Central memory CD8-positive, alpha-beta T cell (primary cell): ENCODE data around the gene SKI.

Experiments
- ATAC-seq: fragments of 150-1000 bp; cut with Tn5 transposase; replicated peaks from 2 replicates; pipeline ENCODE4 v1.10.0; 2022; ENCODE audit warnings: mild to moderate bottlenecking, moderate FRiP score, moderate number of reproducible peaks; ENCODE audit not compliant: poor library complexity, severe bottlenecking; ENCODE audit errors: extremely low read depth
- DNase-seq, 2 donors: peaks; one replicate each; pipeline ENCODE4 v3.0.0; 2021; ENCODE audit warnings: low spot score in 2 of 2
- H3K27ac Mint-ChIP-seq: one replicate; pipeline ENCODE4 v1.8.0; 2022; ENCODE audit warnings: low read depth, mild to moderate bottlenecking, moderate library complexity, mixed read lengths
- H3K27me3 Mint-ChIP-seq: one replicate; pipeline ENCODE4 v1.8.0; 2022; ENCODE audit warnings: mixed read lengths
- H3K36me3 Mint-ChIP-seq: one replicate; pipeline ENCODE4 v1.8.0; 2022; ENCODE audit warnings: mild to moderate bottlenecking, moderate library complexity, mixed read lengths; ENCODE audit not compliant: insufficient read depth
- H3K4me1 Mint-ChIP-seq: one replicate; pipeline ENCODE4 v1.8.0; 2022; ENCODE audit warnings: mixed read lengths
- H3K4me3 Mint-ChIP-seq: one replicate; pipeline ENCODE4 v1.8.0; 2022; ENCODE audit warnings: mild to moderate bottlenecking, moderate library complexity, mixed read lengths
- H3K9me3 Mint-ChIP-seq: one replicate; pipeline ENCODE4 v1.8.0; 2022; ENCODE audit warnings: mixed read lengths

The SKI gene

GRCh38 chr1:2337501-2337900 lies 109.4 kb downstream of the SKI start:
- Mint-ChIP-seq H3K4me1 (no peaks in the 10 kb centered on the region), H3K9me3 (no peaks in the 10 kb centered on the region), H3K36me3 (no peaks in the 10 kb centered on the region), H3K4me3 (no peak overlapping the region), H3K27me3 (no peaks in the 10 kb centered on the region), H3K27ac (no peak overlapping the region)
- no peak for DNase-seq
- ATAC-seq: no peak

- Mint-ChIP-seq H3K4me1 (no peaks in the 10 kb centered on the region), H3K27me3 (no peaks in the 10 kb centered on the region), H3K4me3 (no peak overlapping the region), H3K9me3 (no peaks in the 10 kb centered on the region), H3K27ac (no peak overlapping the region), H3K36me3 (no peaks in the 10 kb centered on the region)
- ATAC-seq (no peak), DNase-seq (no peak)
These were observed 111.3 kb downstream of the SKI start for GRCh38 chr1:2339206-2340085.

DNA sequence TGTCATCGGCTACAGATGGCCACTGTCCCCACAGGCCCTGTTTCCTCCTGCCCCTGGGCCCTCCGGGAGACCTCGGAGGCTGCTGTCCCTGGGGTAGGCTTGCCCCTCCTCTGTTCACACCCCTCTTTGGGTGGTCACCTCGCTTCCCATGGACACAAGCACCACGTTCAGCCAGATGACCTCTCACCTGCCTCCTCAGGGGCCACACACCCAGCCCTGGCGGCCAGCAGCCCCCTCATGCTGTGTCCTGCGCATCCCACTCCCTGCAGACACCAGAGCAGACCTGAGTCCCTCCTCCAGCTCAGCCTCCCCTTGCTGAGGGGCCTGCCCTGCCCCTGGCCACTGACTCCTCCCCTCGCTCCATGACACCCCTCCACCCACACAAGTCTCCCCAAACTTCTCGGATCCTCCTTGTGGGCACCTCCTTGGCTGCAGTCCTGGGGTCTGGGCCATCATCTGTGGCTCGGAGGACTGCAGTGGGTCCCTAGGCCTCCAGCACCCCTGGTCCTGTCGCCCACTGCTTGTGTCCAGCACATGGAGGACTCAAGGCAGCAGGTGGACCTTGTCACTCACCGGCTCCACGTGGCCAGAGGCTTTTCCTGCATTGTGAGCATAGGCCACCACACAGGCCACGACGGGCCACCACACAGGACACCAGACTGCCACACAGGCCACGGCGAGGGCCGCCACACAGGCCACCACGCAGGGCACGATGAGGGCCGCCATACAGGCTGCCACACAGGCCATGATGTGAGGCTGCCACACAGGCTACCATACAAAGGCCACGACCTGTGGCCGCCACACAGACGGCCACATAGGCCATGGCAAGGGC lies 112.2 kb downstream of the SKI start:
- Mint-ChIP-seq H3K9me3 (no peaks in the 10 kb centered on the region), H3K27ac (no peak overlapping the region), H3K27me3 (no peaks in the 10 kb centered on the region), H3K4me3 (no peak overlapping the region), H3K4me1 (no peaks in the 10 kb centered on the region), H3K36me3 (no peaks in the 10 kb centered on the region)
- no peak for DNase-seq
- ATAC-seq: no peak

DNA sequence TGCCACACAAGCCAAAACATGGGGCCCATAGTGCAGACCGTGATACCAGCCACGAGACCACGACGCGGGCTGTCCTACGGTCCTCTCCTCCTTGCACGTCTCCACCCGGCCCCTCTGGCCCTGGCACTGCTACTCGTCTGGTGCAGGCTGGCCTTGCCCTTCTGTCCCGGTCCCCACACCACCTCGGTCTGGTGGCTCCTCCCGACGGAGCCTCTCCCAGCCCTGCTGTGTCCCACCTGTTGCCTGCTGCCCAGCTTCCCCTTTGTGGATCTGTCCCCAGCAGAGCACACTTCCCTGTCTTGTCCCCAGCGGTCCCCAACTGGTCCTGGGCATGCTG lies 112.8 kb downstream of the SKI start:
- Mint-ChIP-seq H3K9me3 (no peaks in the 10 kb centered on the region), H3K27ac (no peak overlapping the region), H3K4me3 (no peak overlapping the region), H3K36me3 (no peaks in the 10 kb centered on the region), H3K27me3 (no peaks in the 10 kb centered on the region), H3K4me1 (no peaks in the 10 kb centered on the region)
- ATAC-seq: no peak
- no peak for DNase-seq

DNA sequence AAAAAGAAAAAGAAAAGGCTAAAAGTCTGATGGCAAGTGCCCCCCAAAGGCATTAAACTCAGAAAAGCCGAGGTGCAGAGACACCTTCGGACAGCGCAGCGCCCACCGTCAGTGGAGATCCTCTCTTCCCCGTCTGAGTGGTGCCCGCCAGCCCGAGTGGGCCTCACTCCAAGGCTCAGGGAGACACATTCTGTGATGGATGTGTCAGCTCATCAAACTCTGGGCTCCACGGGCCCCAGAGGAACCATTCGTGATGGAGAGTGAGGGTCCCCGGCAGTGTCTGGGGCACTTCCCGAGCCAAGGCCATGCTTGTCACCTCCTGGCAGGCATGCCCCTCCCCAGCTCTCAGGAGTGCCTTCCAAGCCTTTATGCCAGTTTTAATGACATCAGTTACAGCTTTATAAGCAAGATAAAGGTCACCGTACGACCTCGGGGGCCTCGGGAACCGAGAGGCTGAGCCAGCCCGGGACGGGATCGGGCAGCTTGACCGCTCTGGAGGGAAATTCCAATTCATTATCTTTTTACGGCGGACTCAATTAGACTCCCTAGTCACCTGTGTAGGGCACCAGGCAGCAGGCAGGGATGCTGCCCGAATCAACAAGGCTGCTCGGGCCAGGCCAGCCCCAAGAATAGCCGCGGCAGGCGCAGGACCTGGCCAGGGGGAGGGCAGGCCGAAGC lies 113.7 kb downstream of the SKI start:
- no peaks in the 10 kb centered on the region for H3K27me3 Mint-ChIP-seq
- H3K9me3 Mint-ChIP-seq: no peaks in the 10 kb centered on the region
- no peak overlapping the region for H3K4me3 Mint-ChIP-seq
- DNase-seq (no peak), ATAC-seq (no peak)
- no peaks in the 10 kb centered on the region for H3K36me3 Mint-ChIP-seq
- no peaks in the 10 kb centered on the region for H3K4me1 Mint-ChIP-seq
- no peak overlapping the region for H3K27ac Mint-ChIP-seq

GRCh38 chr1:2342384-2343022 lies 114.4 kb downstream of the SKI start:
- Mint-ChIP-seq H3K4me1 (no peaks in the 10 kb centered on the region), H3K4me3 (no peak overlapping the region), H3K27me3 (no peaks in the 10 kb centered on the region), H3K36me3 (no peaks in the 10 kb centered on the region), H3K27ac (no peak overlapping the region), H3K9me3 (no peaks in the 10 kb centered on the region)
- DNase-seq (no peak), ATAC-seq (no peak)

DNA sequence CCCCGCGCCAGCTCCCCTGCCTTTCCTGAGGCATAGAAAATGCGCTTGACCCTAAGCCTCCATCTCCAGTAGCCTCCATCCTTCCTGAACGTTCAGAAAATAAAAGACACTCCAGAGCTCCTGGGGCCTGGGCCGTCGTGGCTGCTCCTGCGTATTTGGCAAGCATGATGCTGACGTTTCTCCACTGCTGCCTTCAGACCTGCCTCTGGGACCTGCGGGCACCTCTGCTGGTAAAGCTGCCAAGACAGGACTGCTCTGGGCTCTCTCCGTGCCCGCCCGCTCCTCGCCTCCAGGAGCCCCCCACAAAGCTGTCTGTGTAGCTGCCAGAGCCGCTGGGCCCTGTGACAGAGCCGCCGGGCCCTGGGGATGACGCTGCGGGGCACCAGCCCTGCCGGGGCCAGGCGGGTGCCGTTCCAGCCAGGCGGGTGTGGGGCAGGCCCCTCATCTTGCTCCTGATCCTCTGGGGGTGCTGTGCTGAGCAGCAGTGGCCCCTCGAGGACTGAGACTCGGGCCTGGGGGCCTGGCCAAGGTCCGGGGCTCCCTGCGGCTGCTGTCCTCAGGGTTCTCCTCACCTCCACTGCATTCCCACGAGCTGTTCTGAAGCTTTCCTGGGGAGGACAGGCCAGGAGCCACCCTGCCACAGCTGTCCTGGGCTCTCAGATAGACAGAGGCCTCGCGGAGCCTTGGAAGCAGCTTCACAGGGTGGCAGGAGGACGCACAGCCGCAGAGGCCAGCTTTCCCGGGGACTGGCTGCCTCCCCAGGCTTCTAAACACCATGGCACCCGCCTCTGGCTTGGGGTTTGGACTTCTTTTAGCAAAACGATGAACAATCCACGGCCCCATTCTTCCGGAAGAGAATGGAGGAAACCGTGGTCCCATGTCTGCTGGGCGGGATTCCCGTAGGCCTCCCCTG lies 115.2 kb downstream of the SKI start:
- no peaks in the 10 kb centered on the region for H3K9me3 Mint-ChIP-seq
- no peak overlapping the region for H3K27ac Mint-ChIP-seq
- no peaks in the 10 kb centered on the region for H3K4me1 Mint-ChIP-seq
- ATAC-seq (no peak), DNase-seq (no peak)
- H3K27me3 Mint-ChIP-seq: no peaks in the 10 kb centered on the region
- no peaks in the 10 kb centered on the region for H3K36me3 Mint-ChIP-seq
- no peak overlapping the region for H3K4me3 Mint-ChIP-seq

DNA sequence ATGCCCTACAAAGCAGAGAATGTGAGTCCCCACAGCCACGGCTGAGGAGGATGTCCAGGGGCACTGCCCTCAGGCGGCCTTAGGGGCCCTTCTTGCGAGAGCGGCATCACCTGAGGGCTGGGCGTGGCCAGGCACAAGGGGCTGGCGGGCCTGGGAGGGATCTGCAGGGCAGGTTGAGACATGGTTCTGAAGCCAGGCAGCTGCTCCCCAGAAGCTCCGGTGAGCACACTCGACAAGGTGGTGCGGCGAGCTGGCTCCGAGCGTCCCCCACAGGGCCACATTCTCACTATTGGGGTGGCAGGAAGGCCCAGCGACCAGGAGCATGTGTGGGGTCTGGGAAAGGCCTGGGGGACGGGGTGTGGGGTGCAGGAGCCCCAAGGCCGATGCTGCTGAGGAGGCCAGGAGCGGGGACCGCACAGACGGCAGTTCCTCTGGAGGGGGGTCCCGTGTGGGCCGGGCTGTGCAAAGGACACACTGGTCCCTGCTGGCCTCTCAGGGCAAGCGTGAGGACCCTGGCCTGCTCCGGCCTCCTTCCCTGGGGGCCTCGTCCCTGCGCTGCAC lies 116.1 kb downstream of the SKI start:
- Mint-ChIP-seq H3K4me3 (no peak overlapping the region), H3K27ac (no peak overlapping the region), H3K27me3 (no peaks in the 10 kb centered on the region), H3K36me3 (no peaks in the 10 kb centered on the region), H3K9me3 (no peaks in the 10 kb centered on the region), H3K4me1 (no peaks in the 10 kb centered on the region)
- ATAC-seq (no peak), DNase-seq (no peak)

DNA sequence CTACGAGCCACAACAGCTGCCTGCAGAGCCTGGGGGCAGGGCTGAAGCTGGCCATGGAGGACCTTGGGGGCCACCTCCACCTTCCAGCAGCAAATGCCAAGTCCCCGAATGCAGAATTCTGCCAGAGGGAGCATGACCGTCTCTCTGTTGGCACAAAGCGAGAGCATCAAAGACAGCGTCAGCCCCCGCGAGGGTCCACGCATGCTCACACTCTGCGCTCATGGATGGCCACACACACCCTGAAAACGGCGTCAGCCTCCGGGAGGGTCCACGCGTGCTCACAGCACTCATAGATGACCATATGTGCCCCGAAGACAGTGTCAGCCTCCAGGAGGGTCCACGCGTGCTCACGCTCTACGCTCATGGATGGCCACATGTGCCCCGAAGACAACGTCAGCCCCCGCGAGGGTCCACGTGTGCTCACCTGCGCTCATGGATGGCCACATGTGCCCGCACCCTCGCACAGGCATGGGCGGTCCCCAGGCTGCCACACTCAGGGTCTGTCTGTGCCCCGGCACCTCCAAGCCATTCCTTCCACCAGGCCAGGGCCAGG lies 116.7 kb downstream of the SKI start:
- DNase-seq (no peak), ATAC-seq (no peak)
- Mint-ChIP-seq H3K27me3 (no peaks in the 10 kb centered on the region), H3K4me3 (no peak overlapping the region), H3K9me3 (no peaks in the 10 kb centered on the region), H3K36me3 (no peaks in the 10 kb centered on the region), H3K27ac (no peak overlapping the region), H3K4me1 (no peaks in the 10 kb centered on the region)

DNA sequence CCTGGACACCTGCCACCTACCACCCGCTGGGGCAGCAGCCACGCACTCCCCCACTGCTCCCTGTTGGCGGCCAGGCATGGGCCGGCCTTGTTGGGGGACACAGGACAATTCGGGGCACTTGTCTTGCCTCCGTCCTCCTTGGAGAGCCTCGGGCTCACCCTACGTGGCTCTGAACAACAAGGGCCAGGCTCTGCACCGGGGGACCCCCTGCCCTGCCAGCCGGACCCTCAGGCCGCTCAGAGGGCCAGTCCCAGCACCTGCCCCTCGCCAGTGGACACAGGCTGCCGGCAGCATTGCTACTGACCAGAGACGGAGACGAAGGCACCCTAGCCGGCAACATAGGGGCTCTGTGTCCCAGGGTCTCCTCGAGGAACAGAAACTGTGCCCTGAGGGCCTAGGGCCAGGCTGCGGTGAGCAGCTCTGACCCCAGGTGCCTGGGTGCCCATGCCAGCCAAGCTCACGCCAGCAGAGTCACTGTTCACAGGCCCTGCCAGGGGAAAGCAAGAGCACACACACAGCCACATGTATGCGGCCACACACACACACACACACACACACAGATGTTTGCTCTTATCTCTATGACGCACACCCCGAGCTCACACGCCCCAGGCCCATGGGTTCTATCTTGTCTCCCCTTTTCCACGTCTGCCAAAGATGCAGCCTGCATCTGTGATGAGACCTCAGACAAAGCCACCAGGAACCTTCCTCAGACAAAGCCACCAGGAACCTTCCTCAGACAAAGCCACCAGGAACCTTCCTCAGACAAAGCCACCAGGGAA lies 117.4 kb downstream of the SKI start:
- H3K36me3 Mint-ChIP-seq: no peaks in the 10 kb centered on the region
- H3K9me3 Mint-ChIP-seq: no peaks in the 10 kb centered on the region
- no peak overlapping the region for H3K27ac Mint-ChIP-seq

More for the DNA sequence above, 117.4 kb downstream of the SKI start:
- no peak overlapping the region for H3K4me3 Mint-ChIP-seq
- no peaks in the 10 kb centered on the region for H3K27me3 Mint-ChIP-seq
- no peaks in the 10 kb centered on the region for H3K4me1 Mint-ChIP-seq
- ATAC-seq (no peak), DNase-seq (no peak)
